Measurements from ENCODE around the gene PPIE. TPM values are rescaled to one million over a fixed set of nuclear protein-coding genes. Genes with fewer than 3 reads are reported as not detected.
"Not testable (repeated sequence)": the region's sequence is repeated elsewhere in the genome, so short reads cannot be mapped to it uniquely, and the experiment has no call there.

PPIE gene
- total RNA-seq, 2 experiments from 2014 or later = 55.3 to 70.4 TPM

GRCh38 chr1:39791838-39792237 lies 53.2 kb downstream of the PPIE start:
- intact Hi-C loops (cut with DNase I, micrococcal nuclease) = loop anchor here in 1 of 2 experiments (10.0 kb wide), 1 partner anchor 187 kb away; no protein-coding TSS in a partner anchor
- H3K36me3 Mint-ChIP-seq (ENCODE audit: low read depth) = no peaks in the 10 kb centered on the region
- H3K4me1 Mint-ChIP-seq = peaks cover 10% of the 10 kb centered on the region
- no peaks in the 10 kb centered on the region for H3K9me3 Mint-ChIP-seq (ENCODE audit: low read depth)
- peaks cover 27% of the 10 kb centered on the region for H3K27me3 Mint-ChIP-seq
- no peak overlapping the region for H3K4me3 Mint-ChIP-seq
- no peak for DNase-seq
- ATAC-seq = no peak
- no peak overlapping the region for H3K27ac Mint-ChIP-seq
- ChIA-PET POLR2A (no interaction called here), CTCF (no interaction called here)

GRCh38 chr1:39795651-39796050 lies 57.0 kb downstream of the PPIE start:
- ChIA-PET POLR2A (no interaction called here), CTCF (no interaction called here)
- intact Hi-C loops (cut with DNase I, micrococcal nuclease) = loop anchor here in 1 of 2 experiments (10.0 kb wide), 1 partner anchor 191 kb away; no protein-coding TSS in a partner anchor
- Mint-ChIP-seq H3K27ac (no peak overlapping the region), H3K27me3 (peaks cover 13% of the 10 kb centered on the region), H3K4me3 (no peak overlapping the region), H3K4me1 (peaks cover 18% of the 10 kb centered on the region), H3K9me3 (ENCODE audit: low read depth) (no peaks in the 10 kb centered on the region), H3K36me3 (ENCODE audit: low read depth) (no peaks in the 10 kb centered on the region)
- ATAC-seq (no peak), DNase-seq (no peak)

GRCh38 chr1:39798859-39799769 lies 60.4 kb downstream of the PPIE start:
- H3K36me3 Mint-ChIP-seq (ENCODE audit: low read depth); H3K27me3 Mint-ChIP-seq; H3K9me3 Mint-ChIP-seq (ENCODE audit: low read depth); POLR2A ChIA-PET: not testable (repeated sequence)
- CTCF ChIA-PET = interaction anchor here (0.6 to 1.9 kb wide), 26 partner anchors 8 to 543 kb away, joined by 3 to 9 read pairs (median 4); partner anchors contain the start of gene PPIE
- Mint-ChIP-seq H3K27ac (peak overlapping the region; percentile 77), H3K4me1 (peaks cover 15% of the 10 kb centered on the region), H3K4me3 (peak overlapping the region; percentile 32)
- DNase-seq = peak; percentile 93
- peak; percentile 94 for ATAC-seq
- intact Hi-C loops (cut with DNase I, micrococcal nuclease) = loop anchor here (1.0 to 10.0 kb wide), 4 partner anchors 10 to 194 kb away; partner anchors contain the start of gene PPIE (in 1 of the 2)

- Mint-ChIP-seq H3K4me1 (peaks cover 15% of the 10 kb centered on the region), H3K9me3 (ENCODE audit: low read depth) (peaks cover 3% of the 10 kb centered on the region), H3K36me3 (ENCODE audit: low read depth) (peaks cover 3% of the 10 kb centered on the region), H3K27me3 (no peaks in the 10 kb centered on the region), H3K4me3 (peak overlapping the region; percentile 32), H3K27ac (peak overlapping the region; percentile 77)
- peak; percentile 64 for ATAC-seq
- intact Hi-C loops (cut with DNase I, micrococcal nuclease) = loop anchor here (1.0 to 10.0 kb wide), 5 partner anchors 11 to 195 kb away; partner anchors contain the start of gene PPIE (in 1 of the 2)
- peak; percentile 80 for DNase-seq
- POLR2A ChIA-PET = no interaction called here
- CTCF ChIA-PET = interaction anchor here (0.6 to 1.9 kb wide), 21 partner anchors 9 to 240 kb away, joined by 3 to 10 read pairs (median 3); partner anchors contain the start of gene PPIE
Observed at GRCh38 chr1:39799770-39800470, 61.2 kb downstream of the PPIE start.

- Mint-ChIP-seq H3K9me3 (ENCODE audit: low read depth) (peaks cover 4% of the 10 kb centered on the region), H3K4me1 (peaks cover 14% of the 10 kb centered on the region), H3K36me3 (ENCODE audit: low read depth) (peaks cover 5% of the 10 kb centered on the region), H3K27me3 (no peaks in the 10 kb centered on the region), H3K4me3 (no peak overlapping the region), H3K27ac (no peak overlapping the region)
- ATAC-seq = no peak
- ChIA-PET CTCF (interaction anchor here (0.6 to 1.9 kb wide), 19 partner anchors 10 to 239 kb away, joined by 3 to 10 read pairs (median 3); partner anchors contain the start of gene PPIE), POLR2A (no interaction called here)
- no peak for DNase-seq
- intact Hi-C loops (cut with DNase I, micrococcal nuclease) = loop anchor here in 1 of 2 experiments (1.0 kb wide), 1 partner anchor 194 kb away; no protein-coding TSS in a partner anchor
Observed at GRCh38 chr1:39800471-39800835, 61.8 kb downstream of the PPIE start.

GRCh38 chr1:39802496-39803260 lies 64.0 kb downstream of the PPIE start:
- Mint-ChIP-seq H3K36me3 (ENCODE audit: low read depth) (peaks cover 8% of the 10 kb centered on the region), H3K27ac (no peak overlapping the region), H3K4me3 (no peak overlapping the region), H3K4me1 (peaks cover 12% of the 10 kb centered on the region), H3K9me3 (ENCODE audit: low read depth) (peaks cover 7% of the 10 kb centered on the region), H3K27me3 (no peaks in the 10 kb centered on the region)
- CTCF ChIA-PET = interaction anchor here (1.1 kb wide), 1 partner anchor 15 kb away, joined by 3 read pairs; no protein-coding TSS in a partner anchor
- POLR2A ChIA-PET = no interaction called here
- no peak for ATAC-seq
- intact Hi-C loops (cut with DNase I, micrococcal nuclease) = no loop called here
- DNase-seq = no peak

GRCh38 chr1:39805385-39805784 lies 66.7 kb downstream of the PPIE start:
- Mint-ChIP-seq H3K27me3 (no peaks in the 10 kb centered on the region), H3K4me1 (no peaks in the 10 kb centered on the region), H3K27ac (no peak overlapping the region), H3K36me3 (ENCODE audit: low read depth) (peaks cover 8% of the 10 kb centered on the region), H3K4me3 (no peak overlapping the region), H3K9me3 (ENCODE audit: low read depth) (peaks cover 7% of the 10 kb centered on the region)
- ATAC-seq (no peak), DNase-seq (no peak)
- ChIA-PET POLR2A (no interaction called here), CTCF (interaction anchor here (0.6 to 1.4 kb wide), 2 partner anchors 12 to 245 kb away, joined by 3 to 6 read pairs; no protein-coding TSS in a partner anchor)
- intact Hi-C loops (cut with DNase I, micrococcal nuclease) = no loop called here

- no peak for DNase-seq
- peaks cover 8% of the 10 kb centered on the region for H3K36me3 Mint-ChIP-seq (ENCODE audit: low read depth)
- ChIA-PET CTCF (interaction anchor here (1.1 kb wide), 1 partner anchor 111 kb away, joined by 5 read pairs; no protein-coding TSS in a partner anchor), POLR2A (interaction anchor here (0.7 kb wide), 1 partner anchor 464 kb away, joined by 3 read pairs; no protein-coding TSS in a partner anchor)
- peaks cover 7% of the 10 kb centered on the region for H3K9me3 Mint-ChIP-seq (ENCODE audit: low read depth)
- ATAC-seq = no peak
- H3K27me3 Mint-ChIP-seq = no peaks in the 10 kb centered on the region
- no peak overlapping the region for H3K4me3 Mint-ChIP-seq
- H3K4me1 Mint-ChIP-seq = no peaks in the 10 kb centered on the region
- H3K27ac Mint-ChIP-seq = no peak overlapping the region
- intact Hi-C loops (cut with DNase I, micrococcal nuclease) = no loop called here
Observed at GRCh38 chr1:39808784-39809517, 70.3 kb downstream of the PPIE start.

GRCh38 chr1:39812913-39813312 lies 74.2 kb downstream of the PPIE start:
- Mint-ChIP-seq H3K9me3 (ENCODE audit: low read depth) (no peaks in the 10 kb centered on the region), H3K27me3 (peaks cover 4% of the 10 kb centered on the region), H3K36me3 (ENCODE audit: low read depth) (no peaks in the 10 kb centered on the region), H3K27ac (no peak overlapping the region), H3K4me3 (no peak overlapping the region), H3K4me1 (peaks cover 13% of the 10 kb centered on the region)
- intact Hi-C loops (cut with DNase I, micrococcal nuclease) = no loop called here
- ATAC-seq = no peak
- POLR2A ChIA-PET = no interaction called here
- no peak for DNase-seq
- CTCF ChIA-PET = no interaction called here

Data from activated CD4-positive, alpha-beta T cell treated with anti-CD3 and anti-CD28 coated beads for 36 hours (primary cell).